Tongue (tissue), 2 donors: ENCODE results near the gene JOSD2. TPM values are rescaled to one million over a fixed set of nuclear protein-coding genes. Genes with fewer than 3 reads are reported as not detected.

Experiments
- DNase-seq: peaks from one replicate; pipeline ENCODE4 v3.0.0-alpha.2; 2015
- total RNA-seq: library from RNA; depleted of rRNA; stranded (reverse); fragments of >200 nt; gene quantifications from one replicate; pipeline ENCODE4 v1.2.3, GENCODE V29; 2014

Gene JOSD2
- total RNA-seq, 1 donor from 2014 or later, result 11.4 TPM

DNA sequence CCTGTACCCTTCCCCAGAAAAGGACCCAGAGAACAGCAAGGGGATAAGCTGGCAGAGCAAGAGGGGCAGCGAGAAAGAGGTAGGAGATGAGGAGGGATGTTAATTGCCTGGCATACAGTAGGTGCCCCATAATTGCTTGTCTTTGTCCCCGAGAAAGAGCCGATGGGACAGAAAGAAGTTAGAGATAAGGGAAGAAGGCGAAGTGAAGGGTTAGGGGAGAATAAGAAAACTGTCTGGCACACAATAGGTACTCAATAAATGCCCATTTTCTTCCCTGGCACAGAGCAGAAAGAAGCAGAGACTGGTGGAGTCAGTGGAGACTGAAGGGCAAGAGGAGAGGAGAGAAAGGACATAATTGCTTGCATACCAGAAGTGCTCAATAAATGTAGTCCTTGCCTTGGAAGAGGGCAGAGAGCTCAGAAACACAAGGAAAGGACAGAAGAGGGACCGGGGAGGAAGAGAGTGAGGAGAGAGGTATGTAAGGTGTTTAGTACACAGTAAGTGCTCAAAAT lies 15.9 kb downstream of the JOSD2 start:
- no peak for DNase-seq

DNA sequence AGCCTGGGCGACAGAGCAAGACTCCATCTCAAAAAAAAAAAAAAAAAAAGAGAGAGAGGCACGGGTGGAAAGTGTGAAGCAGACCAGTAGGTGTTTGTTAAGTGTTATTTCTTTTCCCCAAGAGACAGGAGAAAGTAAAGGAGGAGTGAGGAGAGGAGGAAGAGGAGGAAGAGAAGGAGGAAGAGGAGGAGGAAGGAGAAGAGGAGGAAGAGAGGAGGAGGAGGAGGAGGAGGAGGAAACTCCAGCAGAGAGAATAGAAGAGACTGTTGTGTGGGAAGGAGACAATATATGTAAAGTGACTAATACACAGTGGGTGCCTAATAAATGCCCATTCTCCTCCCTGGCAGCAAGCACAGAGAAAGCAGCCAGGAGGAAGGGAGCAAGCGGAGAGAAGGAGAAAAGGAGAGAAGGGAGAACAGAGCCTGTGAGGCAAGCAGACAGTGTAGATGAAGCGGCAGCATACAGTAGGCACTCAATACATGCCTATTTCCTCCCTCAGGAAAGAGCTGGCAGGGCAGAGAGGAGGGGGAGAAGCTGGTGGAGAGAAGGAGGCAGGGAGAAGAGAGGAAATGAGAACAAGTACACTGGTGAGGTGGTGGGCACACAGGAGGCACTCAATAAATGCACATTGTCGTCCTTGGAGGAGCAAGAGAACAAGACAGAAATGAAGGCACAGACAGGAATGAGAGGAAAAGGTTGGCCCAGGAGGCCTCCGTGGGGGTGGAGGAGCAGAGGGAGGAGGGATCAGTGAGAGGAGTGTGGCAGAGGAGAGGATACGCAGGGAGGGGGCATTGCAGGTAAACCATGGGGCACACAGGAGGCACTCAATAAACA lies 16.6 kb downstream of the JOSD2 start:
- no peak for DNase-seq

DNA sequence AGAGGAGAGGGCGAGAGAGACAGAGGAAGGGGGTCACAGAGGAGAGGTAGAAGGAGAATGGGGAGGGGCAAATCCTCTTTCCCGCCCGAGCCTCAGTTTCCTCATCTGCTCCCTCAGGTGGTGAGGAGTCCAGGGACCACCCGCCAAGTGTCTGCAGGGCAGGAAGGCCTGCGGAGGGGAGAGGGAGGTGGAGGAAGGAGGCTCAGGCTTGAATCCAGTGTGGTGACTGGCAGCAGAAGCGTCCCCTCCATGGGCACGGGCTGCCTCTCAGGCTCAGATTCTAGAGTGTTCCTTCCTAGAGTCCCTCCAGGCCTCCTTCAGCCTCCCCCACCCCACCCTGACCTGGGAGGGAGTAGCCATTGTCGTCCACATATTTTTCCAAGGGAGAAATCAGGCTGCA lies 17.8 kb downstream of the JOSD2 start:
- DNase-seq, result no peak

DNA sequence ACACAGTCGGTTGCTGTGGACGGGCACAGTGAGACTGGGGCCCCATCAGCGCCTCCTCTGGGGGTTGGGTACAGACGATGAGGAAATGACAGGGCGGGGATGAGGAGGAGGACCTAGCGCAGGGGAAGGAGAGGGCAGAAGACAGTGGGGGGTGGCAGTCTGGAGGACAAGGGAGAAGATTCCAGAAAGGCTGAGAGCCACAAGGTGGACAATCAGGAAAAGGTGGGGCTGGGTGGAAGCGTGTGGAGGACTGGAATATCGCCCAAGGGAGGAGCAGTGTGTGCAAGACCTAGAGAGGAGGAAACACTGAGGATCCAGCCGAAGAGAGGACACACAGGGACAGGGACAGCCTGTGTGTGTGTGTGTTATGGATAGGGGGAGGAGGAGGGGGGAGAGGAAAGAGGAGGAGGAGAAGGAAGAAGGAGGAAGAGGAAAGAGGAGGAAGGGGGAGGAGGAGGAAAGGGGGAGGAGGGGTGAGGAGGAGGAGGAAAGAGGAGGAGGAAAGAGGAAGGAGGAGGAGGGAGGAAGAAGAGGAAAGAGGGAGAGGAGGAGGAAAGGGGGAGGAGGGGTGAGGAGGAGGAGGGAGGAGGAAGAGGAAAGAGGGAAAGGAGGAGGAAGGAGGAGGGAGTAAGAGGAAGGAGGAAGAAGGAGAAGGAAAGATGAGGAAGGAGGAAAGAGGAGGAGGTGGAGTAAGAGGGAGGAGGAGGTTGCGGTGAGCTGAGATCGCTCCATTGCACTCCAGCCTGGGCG lies 18.5 kb downstream of the JOSD2 start:
- DNase-seq, result no peak

DNA sequence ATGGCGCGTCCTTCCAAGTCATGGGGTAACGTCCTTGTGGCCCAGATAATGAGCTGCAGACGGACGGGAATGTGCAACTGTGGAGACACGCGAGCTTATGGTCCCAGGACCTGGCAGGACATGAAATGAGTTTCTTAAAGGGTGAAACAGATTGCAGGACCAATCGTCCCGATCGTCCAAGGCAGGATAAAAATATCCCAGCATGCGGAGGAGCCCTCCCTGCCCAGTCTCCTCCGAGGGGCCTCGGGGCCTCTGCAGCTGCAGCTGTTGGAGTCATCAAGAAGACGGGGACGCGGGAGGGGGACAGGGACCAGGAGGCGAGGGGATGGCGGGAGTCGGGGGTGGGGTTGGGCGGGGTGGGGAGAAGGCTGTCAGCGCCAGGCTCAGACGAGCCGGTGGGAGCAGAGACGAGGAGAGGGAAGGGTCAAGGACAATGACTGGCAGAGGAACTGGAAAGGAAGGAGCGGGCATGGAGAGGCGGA lies 20.0 kb downstream of the JOSD2 start:
- peak; percentile 95 for DNase-seq

DNA sequence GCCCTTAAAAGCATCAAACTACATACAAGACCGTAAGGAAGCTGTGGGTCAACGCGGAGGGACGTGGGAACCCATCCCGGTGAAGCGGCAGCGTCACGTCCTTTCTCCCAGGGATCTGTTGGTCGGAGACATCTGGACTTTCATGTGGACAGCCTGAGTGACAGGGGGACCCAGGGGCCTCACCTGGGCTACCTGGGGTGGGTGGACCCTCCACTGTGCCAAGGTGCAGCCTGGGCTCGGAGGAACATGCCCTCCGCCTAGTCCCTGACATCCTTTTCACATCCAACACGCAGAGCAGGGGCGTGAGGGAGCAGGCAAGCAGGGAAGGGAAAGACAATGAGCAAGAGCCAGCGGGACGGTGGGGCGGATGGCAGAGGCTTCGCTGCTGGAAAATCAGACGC lies 20.6 kb downstream of the JOSD2 start:
- DNase-seq, result no peak

DNA sequence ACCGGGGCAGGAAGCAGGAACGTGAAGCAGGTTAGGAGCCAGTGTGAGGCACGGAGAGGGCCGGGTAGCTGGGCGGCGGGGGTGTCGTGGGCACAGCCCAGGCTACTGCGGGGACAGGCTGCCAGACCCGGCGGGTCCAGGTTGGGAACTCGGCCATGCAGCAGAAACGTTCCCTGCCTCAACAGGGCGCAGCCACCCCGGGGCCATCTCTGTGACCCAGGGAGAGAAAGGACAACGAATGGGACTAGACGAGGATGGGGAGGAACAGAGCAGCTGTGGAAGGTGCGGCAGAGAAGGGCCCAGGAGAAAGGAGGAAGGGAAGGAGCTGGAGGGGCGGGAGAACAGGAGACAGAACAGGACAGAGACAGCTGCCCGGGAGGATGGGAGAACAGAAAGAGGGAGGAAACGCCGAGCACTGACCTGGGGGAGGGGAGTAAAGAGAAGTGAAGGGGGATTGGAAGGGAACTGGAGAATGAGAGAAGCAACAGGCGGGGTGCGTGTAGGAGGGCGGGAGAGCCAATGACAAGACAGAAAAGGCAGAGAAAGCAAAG lies 21.5 kb downstream of the JOSD2 start:
- DNase-seq, result peak; percentile 89

DNA sequence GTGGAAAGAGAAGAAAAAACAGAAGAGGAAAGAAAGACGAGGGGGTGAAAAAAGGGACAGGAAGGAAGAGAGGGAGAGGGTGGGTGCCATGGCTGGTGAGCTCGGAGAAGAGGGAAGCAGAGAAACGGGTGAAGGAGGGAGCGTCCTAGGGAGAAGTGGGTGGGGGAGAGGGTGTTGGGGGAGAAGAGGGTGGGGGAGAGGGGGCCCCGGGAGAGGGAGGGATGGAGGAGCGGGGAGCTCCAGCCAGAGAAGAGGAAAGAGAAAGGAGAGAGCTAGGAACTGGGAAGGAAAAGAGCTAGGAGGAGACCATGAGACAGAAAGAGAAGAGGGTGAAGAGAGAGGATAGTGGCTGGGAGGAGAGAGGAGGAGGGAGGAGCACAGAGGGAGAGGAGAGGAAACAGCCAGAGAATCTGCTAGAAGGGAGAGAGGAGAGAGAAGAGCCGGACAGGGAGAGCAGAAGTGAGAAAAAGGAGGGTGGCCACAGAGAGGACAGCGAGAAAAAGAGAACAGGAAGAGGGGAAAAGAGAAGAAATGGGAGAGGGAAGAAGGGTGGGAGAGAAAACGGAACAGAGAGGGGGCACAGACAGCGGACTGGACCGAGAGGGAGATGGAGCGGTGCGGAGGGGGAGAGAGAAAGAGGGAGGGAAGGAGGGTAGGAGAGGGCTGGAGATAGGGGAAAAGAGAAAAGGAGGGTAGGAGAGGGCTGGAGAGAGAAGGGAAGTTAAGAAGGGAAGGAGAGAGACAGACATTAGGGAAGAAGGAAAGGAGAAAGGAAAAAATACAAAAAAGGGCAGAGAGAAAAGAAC lies 22.4 kb downstream of the JOSD2 start:
- DNase-seq, result no peak

DNA sequence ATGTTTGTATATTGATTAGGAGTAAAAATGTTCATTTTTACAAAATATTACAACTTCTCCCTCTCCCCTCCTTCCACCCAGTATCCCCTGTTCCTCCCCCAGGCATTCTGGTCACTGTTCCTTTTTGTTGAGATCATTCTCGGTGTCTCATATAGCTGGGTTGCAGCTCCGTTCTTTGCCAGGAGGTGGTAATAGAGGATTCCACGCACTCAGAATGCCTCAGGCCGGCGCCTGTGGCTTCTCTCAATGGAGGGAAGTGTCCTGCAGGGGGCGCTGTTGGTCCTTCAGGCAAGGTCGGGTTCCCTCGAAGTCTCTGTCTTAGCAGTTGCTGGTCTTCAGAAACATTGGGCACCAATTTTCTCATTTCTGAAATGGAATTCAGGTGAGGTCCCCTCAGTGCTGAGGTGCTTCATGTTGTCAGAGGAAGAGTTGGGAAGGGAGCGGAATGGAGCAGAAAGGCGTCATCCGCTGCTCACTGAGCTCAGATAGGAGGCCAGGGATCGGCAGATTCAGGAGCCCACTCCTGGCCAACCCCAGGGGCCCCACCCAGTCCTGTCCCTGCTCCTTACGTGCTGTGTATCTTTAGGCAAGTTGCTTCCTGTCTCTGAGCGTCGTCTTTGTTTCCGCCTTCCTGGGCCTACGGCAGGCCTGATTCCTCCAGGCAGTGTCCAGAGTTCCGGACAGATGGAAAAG lies 24.0 kb downstream of the JOSD2 start:
- peak; percentile 52 for DNase-seq

DNA sequence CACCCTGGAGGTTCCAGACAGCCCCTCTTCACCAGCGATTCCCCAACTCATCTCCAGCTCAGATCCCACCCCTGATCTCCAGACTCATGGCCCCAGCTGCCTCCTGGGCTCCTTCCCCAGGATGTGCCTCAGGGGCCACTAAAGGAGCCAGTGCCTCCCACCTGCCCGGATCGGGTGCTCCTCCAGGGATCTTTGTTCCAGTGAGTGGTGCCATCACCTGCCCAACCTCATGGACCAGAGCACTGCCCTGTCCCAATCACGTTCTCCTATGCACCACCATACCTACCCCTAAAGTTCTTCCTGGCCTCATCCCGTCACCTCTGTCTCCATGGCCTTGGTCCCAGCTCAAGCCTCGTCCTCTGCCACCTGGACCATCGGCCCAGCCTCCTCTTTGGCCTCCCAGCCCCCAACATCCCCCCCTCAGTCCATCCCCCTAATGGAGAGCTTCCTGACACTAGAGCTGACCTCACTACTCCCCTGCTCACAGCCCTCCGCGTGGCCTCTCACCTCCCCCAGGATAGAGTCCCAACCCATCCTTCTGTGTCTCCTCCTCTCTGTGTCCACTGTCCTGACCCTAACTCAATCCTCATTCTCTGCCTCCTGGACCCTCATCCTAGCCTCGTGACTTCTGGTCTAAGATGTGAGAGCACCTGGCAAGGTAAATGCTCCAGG lies 25.6 kb downstream of the JOSD2 start:
- DNase-seq, result no peak

DNA sequence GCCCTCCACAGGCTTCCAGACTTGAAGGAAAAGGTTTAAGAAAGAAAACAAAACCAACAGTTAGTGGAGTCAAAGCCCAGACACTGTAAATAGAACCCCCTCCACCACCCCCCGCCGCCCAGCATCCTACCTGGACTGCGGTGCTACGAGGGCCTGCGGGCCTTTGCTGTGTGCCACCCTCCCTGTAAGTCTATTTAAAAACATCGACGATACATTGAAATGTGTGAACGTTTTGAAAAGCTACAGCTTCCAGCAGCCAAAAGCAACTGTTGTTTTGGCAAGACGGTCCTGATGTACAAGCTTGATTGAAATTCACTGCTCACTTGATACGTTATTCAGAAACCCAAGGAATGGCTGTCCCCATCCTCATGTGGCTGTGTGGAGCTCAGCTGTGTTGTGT lies 28.1 kb downstream of the JOSD2 start:
- DNase-seq, result no peak

DNA sequence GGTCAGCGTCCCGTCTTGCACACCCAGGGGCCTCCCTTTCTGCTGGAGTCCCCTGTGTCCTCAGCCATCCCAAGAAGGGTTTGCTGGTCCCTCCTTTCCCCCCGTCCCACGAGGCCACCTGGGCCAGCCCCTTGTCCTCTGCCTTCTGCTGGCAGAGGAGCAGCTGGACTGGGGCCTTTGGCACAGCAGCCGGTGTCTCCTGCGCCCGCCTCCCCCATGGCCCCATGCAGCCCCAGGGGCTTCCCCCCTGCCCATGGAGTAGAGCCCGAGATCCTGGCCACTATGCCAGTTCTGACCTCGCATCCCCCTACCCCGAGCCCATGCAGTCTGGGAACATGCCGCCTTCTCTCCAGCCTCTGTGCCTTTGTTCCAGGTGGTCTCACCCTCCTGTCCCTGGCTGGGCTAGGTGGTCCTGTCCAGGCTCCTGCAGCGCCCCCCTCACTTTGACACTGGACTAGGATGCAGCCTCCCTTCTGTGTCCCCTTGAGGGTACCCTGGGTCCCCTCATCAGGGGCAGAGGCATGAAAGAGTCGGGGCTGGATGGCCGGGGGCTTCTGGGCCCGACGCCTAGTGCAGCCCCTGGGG lies 28.6 kb downstream of the JOSD2 start:
- no peak for DNase-seq

DNA sequence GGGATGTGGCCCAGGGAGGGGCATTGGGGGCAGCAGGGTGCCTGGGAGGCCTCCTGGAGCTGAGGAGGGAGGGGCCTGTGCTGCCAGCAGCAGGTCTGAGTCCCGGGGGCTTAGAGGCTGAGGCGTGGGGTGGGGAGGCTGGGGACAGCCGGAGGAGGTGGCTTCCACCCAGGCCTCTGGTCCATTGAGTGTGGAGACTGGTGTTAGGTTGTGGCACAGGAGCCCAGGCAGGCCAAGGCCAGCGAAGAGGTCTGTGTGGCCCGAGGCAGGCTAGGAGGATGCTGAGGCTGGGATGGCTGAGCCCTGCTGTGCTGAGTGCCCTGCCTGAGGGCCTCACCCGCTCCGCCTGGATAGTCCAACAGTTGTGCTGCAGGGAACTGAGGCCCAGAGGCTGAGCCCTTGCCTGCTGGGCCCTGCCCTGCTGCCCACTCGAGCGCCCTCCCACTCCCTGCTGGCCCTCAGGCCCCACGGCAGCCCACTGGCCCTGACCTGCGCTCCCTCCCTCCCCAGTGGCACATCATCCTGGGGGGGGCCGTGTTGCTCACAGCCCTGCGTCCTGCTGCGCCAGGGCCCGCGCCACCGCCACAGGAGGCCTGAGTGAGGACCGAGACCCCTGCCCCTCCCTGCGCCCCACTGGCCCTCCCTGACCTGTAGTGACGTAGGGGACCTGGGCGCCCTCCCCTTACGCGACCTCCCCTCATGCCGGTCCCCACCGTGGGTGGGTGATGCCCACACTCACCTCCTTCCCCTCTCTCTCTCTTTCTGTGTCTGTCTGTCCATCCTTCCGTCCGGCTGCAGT lies 29.4 kb downstream of the JOSD2 start:
- DNase-seq, result no peak

DNA sequence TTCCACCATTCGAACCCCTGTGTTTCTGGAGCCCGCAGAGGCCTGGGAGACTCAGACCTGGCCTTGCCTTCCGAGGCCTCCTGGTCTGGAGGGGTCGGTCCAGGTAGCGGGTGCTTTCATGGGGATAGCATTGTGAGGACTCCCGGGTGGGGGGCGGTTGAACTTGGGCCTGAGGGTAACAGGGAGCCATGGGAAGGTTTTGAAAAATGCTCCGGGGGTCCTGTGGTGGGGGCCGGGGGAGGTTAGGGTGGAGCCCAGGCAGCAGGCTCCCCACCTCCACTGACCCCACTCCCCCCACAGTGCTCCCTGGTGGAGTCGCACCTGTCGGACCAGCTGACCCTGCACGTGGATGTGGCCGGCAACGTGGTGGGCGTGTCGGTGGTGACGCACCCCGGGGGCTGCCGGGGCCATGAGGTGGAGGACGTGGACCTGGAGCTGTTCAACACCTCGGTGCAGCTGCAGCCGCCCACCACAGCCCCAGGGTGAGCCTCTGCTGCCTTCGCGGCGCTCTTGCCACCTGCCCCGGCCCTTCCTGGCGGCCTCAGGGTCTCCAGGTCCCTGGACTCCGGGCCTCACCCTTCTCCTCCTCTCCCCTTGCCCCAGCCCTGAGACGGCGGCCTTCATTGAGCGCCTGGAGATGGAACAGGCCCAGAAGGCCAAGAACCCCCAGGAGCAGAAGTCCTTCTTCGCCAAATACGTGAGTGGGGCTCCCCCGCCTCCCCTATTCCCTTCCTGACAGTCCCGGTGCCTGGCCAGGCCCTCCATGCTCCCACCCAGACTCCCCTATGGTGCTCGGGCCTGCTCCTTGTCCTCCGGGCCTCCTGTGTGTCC lies 30.5 kb downstream of the JOSD2 start:
- DNase-seq, result no peak

DNA sequence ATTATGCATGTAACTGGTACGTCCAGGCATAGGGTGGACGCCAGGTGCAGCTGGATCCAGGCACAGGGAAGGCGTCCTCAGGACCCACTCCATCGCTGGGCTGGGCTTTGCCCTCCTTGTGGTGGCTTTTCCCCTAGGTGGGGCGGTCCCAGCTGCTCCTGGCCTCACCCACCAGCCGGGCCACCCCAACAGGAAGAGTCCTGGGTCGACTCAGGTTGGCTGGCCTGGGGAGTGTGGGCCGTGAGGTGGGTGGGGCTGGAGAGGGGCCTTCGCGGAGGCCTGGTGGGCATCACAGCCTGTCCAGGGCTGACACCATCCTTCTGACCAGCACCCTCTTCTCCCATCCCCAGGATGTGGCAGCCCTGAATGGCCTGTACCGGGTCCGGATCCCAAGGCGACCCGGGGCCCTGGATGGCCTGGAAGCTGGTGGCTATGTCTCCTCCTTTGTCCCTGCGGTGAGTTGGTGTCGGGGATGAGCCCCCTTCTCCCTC lies 31.2 kb downstream of the JOSD2 start:
- DNase-seq, result no peak

DNA sequence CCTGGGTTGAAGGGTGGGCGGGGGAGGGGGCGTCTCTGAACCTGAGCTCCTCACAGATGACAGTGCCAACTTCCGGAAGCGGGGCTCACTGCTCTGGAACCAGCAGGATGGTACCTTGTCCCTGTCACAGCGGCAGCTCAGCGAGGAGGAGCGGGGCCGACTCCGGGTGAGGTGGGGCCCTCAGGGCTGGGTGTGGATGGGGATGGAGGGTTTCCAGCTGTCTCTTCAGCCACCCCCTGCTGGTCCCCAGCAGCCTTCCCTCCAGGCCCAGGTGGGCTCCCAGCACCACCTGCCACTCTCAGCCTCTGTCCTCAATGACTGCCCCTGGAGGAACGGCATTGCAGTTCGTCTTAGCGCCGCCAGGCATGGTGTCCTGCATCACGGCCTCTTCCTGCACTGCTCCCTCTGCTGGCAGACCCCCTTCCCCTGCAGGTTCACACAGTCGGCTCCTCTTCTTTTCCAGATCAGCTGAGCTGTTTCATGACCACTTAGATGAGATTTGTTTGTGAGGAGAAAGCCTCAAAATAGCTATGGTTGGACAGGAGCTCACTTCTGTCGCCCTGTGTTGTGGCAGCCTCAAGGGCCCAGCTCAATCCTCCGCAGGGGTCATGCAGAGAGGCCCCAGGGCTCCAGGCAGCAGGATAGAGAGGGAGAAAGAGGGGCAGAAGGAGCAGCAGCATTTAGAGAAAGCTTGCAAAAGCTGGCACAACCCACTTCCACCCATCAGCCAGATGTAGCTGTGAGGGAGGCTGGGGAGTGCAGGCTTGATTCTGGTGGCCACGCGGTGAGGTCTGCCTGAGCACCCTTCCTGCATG lies 31.9 kb downstream of the JOSD2 start:
- DNase-seq, result no peak

DNA sequence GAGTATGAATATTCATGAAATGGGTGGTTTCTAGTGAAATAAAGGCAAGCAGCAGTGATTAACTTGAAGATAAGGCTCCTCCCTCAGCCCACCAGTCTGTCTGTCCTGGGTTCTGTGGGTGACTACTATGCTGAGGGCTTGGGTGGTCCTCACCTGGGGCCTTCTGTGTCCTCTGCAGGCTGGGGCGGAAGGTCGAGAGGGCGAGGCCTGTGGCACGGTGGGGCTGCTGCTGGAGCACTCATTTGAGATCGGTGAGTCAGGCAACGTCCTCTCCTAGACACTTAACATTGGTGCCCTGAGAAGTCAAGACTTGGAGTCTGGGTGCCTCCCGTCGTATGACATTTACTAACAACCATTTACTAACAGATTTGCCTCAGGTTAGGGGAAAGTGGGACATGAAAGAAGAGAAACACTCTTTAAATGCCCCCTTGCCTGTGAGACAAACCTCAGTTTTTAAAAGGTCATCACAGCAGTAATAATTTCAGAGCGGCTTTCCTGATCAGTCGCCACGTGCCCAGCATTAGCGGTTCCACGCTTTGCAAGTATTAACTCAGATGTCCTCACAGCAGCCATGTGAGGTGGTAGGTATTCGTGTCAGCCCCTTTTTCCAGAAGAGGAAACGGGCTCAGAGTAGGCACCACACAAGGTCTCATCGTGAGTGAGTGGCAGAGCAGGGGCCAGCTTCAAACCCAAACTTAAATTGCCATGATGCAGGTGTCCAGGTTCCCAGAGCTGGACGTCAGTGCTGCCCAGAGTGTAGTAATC lies 33.1 kb downstream of the JOSD2 start:
- no peak for DNase-seq
